Panc1 (cell line): ENCODE results near the gene AFF3. TPM values are rescaled to one million over a fixed set of nuclear protein-coding genes. Genes with fewer than 3 reads are reported as not detected.

Experiments used
- ATAC-seq: fragments of 200-7000 bp; cut with Tn5 transposase; 2 replicates; pipeline ENCODE4 v1.9.1; 2020; ENCODE audit warnings: mild to moderate bottlenecking, moderate library complexity
- BruUV-seq: library from RNA; stranded (reverse); fragments of 400-500 nt; replicated peaks from 2 replicates; lab custom pipeline; 2021; lab: Mats Ljungman, UMichigan
- CTCF ChIA-PET: fragments of 300-600 bp; sonication (Branson Sonifier 250); formaldehyde crosslinking; loops from one replicate; lab custom pipeline; 2022; ENCODE audit warnings: antibody characterized with exemption; lab: Charles Lee
- POLR2A ChIA-PET: fragments of 300-600 bp; sonication (Branson Sonifier 250); formaldehyde crosslinking; loops from one replicate; lab custom pipeline; 2022; ENCODE audit warnings: antibody characterized with exemption; lab: Charles Lee
- DNase-seq: peaks from one replicate; pipeline ENCODE4 v3.0.0-alpha.2; 2010; ENCODE audit warnings: low read depth, low spot score
- H3K27ac ChIP-seq: 2 replicates; pipeline ENCODE4 v1.5.1; 2011; ENCODE audit warnings: mild to moderate bottlenecking, low read length, inconsistent platforms
- H3K27me3 ChIP-seq: fragments of 200-500 bp; sonication (Bioruptor generic); 2 replicates; pipeline ENCODE4 v1.6.0; 2014; ENCODE audit warnings: low read length, inconsistent platforms; ENCODE audit not compliant: control insufficient read depth, insufficient read depth
- H3K36me3 ChIP-seq: fragments of 200-500 bp; sonication (Bioruptor generic); 2 replicates; pipeline ENCODE4 v1.5.1; 2014; ENCODE audit warnings: inconsistent platforms, mild to moderate bottlenecking, low read length, moderate library complexity; ENCODE audit not compliant: control insufficient read depth, insufficient read depth
- H3K4me1 ChIP-seq: 2 replicates; pipeline ENCODE4 v1.5.1; 2011; ENCODE audit warnings: inconsistent platforms, mild to moderate bottlenecking, low read length, moderate library complexity; ENCODE audit not compliant: control insufficient read depth, insufficient read depth
- H3K4me3 ChIP-seq, 2 experiments: 2 replicates each; pipeline ENCODE4 v1.5.1; 2011 to 2012; ENCODE audit warnings: low read depth in 2 of 2, low read length in 2 of 2, mild to moderate bottlenecking in 2 of 2, inconsistent platforms in 1 of 2, moderate library complexity in 1 of 2
- H3K9me3 ChIP-seq: fragments of 200-500 bp; sonication (Bioruptor generic); 2 replicates; pipeline ENCODE4 v1.5.1; 2014; ENCODE audit warnings: low read depth, mild to moderate bottlenecking, inconsistent platforms, low read length, moderate library complexity; ENCODE audit not compliant: control insufficient read depth, insufficient read depth
- CTCF ChIP-seq: fragments of 450-650 bp; IDR thresholded peaks from 2 replicates; pipeline ENCODE4 v1.5.1; 2017; ENCODE audit warnings: mild to moderate bottlenecking
- POLR2AphosphoS5 ChIP-seq: IDR thresholded peaks from 2 replicates; pipeline ENCODE4 v1.6.1; 2012; ENCODE audit warnings: mild to moderate bottlenecking, low read depth, low read length, moderate library complexity
- REST ChIP-seq, 2 experiments: IDR thresholded peaks; 2 replicates each; pipeline ENCODE4 v1.6.1; 2011 to 2012; ENCODE audit warnings: low read depth in 2 of 2, control low read depth in 1 of 2, low read length in 1 of 2, mild to moderate bottlenecking in 1 of 2, moderate library complexity in 1 of 2; ENCODE audit not compliant: insufficient read depth in 1 of 2
- SIN3A ChIP-seq: IDR thresholded peaks from 2 replicates; pipeline ENCODE4 v1.6.1; 2012; ENCODE audit warnings: low read depth, mild to moderate bottlenecking, low read length, moderate library complexity, borderline replicate concordance; ENCODE audit not compliant: insufficient read depth
- TCF7L2 ChIP-seq: IDR thresholded peaks from 2 replicates; pipeline ENCODE4 v1.6.1; 2011; ENCODE audit warnings: mild to moderate bottlenecking, low read depth, low read length, inconsistent platforms
- in situ Hi-C: cut with HindIII; loops from 2 replicates; pipeline ENCODE4 v1.10.0; 2016; ENCODE audit warnings: low sequenced_read_pairs, low pct_unique_long_range_greater_than_20kb
- intact Hi-C: fragments of 100-400 bp; cut with micrococcal nuclease; formaldehyde crosslinking; loops from one replicate; pipeline ENCODE4 v1.10.0; 2022; ENCODE audit not compliant: unreplicated experiment
- total RNA-seq: library from RNA; stranded (reverse); gene quantifications from one replicate; pipeline ENCODE4 v1.2.1, GENCODE V29; 2021; ENCODE audit not compliant: unreplicated experiment

Gene AFF3
- total RNA-seq, 1 experiment from 2014 or later = 2.2 TPM

- POLR2A ChIA-PET = no interaction called here
- no peak overlapping the region for H3K27ac ChIP-seq
- no peak for DNase-seq
- no peak overlapping the region for H3K4me3 ChIP-seq
- in situ Hi-C loops = no loop called here
- no TSS peak for BruUV-seq
- no peaks in the 10 kb centered on the region for H3K9me3 ChIP-seq
- no peak for ATAC-seq
- H3K4me1 ChIP-seq = no peaks in the 10 kb centered on the region
- intact Hi-C loops = no loop called here
- CTCF ChIA-PET = no interaction called here
- TF ChIP-seq POLR2AphosphoS5 (no peak), CTCF (no peak), TCF7L2 (no peak), REST (IDR thresholded peaks at IDR 0.05; ENCODE audit: insufficient read depth in 1 of 2, low read depth in 2 of 2, low read length in 1 of 2) (no peak), SIN3A (no peak)
- H3K27me3 ChIP-seq = peaks cover 7% of the 10 kb centered on the region
- H3K36me3 ChIP-seq = no peaks in the 10 kb centered on the region
These were observed 544.8 kb downstream of the AFF3 start for GRCh38 chr2:99597616-99598015.

- ATAC-seq = no peak
- CTCF ChIA-PET = no interaction called here
- BruUV-seq = no TSS peak
These were observed 547.0 kb downstream of the AFF3 start for GRCh38 chr2:99595373-99595772.

More at GRCh38 chr2:99595373-99595772, 547.0 kb downstream of the AFF3 start:
- Histone ChIP-seq H3K27ac (no peak overlapping the region), H3K9me3 (no peaks in the 10 kb centered on the region), H3K4me3 (no peak overlapping the region), H3K4me1 (no peaks in the 10 kb centered on the region), H3K36me3 (no peaks in the 10 kb centered on the region), H3K27me3 (no peaks in the 10 kb centered on the region)
- TF ChIP-seq TCF7L2 (no peak), CTCF (no peak), SIN3A (no peak), POLR2AphosphoS5 (no peak), REST (IDR thresholded peaks at IDR 0.05; ENCODE audit: insufficient read depth in 1 of 2, low read depth in 2 of 2, low read length in 1 of 2) (no peak)
- intact Hi-C loops (no loop called here), in situ Hi-C loops (no loop called here)
- no peak for DNase-seq
- POLR2A ChIA-PET = no interaction called here
